A673 (cell line): ENCODE data around the gene RAB3B.

Experiments used
- EZH2 ChIP-seq: fragments of 200-600 bp; sonication (generic); IDR thresholded peaks from 2 replicates; pipeline ENCODE4 v1.6.1; 2017; ENCODE audit warnings: borderline replicate concordance, low read depth, mild to moderate bottlenecking, mixed read lengths, antibody characterized with exemption, low read length; ENCODE audit not compliant: poor library complexity, severe bottlenecking
- TF ChIP-seq, protein P1 (sequence below): fragments of 300-800, 200-600 bp; sonication (generic); conservative IDR thresholded peaks from 2 replicates; pipeline ENCODE4 v1.5.1; 2017; ENCODE audit warnings: low read depth, mild to moderate bottlenecking, antibody characterized with exemption, low read length, moderate library complexity, mixed read lengths

DNA sequence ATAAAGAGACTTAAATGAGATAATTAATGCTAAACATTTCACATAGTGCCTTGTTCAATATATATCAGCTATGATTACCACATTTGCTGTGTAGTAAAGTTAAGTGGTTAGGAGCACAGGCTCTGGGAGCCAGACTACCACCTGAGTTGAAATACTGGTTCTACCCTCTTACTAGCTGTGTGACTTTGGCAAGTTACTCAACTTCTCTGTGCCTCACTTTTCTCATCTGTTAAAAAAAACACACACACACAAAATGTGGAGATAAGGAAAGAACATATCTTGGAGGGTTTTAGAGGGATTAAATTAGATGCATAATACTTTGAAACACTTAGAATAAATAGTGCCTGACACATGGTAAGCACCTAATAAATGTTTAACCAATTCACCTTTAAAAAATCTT is 60.2 kb downstream of the RAB3B start:
- TF ChIP-seq, protein P1, sequence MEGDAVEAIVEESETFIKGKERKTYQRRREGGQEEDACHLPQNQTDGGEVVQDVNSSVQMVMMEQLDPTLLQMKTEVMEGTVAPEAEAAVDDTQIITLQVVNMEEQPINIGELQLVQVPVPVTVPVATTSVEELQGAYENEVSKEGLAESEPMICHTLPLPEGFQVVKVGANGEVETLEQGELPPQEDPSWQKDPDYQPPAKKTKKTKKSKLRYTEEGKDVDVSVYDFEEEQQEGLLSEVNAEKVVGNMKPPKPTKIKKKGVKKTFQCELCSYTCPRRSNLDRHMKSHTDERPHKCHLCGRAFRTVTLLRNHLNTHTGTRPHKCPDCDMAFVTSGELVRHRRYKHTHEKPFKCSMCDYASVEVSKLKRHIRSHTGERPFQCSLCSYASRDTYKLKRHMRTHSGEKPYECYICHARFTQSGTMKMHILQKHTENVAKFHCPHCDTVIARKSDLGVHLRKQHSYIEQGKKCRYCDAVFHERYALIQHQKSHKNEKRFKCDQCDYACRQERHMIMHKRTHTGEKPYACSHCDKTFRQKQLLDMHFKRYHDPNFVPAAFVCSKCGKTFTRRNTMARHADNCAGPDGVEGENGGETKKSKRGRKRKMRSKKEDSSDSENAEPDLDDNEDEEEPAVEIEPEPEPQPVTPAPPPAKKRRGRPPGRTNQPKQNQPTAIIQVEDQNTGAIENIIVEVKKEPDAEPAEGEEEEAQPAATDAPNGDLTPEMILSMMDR: no peak
- no peak for TF ChIP-seq EZH2
